IPS DF 6.9 (cell line): ENCODE data around the gene UGT2B17.

Source experiments
- DNase-seq: peaks from one replicate; pipeline ENCODE4 v3.0.0-alpha.2; 2013; ENCODE audit warnings: low read depth, low spot score
- H3K27ac ChIP-seq: one replicate; pipeline ENCODE4 v1.5.1; 2013; ENCODE audit warnings: low read length, control low read depth
- H3K27me3 ChIP-seq: 2 replicates; pipeline ENCODE4 v1.6.1; 2013; ENCODE audit warnings: mild to moderate bottlenecking, low read length; ENCODE audit not compliant: control insufficient read depth, insufficient read depth
- H3K36me3 ChIP-seq: 2 replicates; pipeline ENCODE4 v1.6.1; 2013; ENCODE audit warnings: low read length; ENCODE audit not compliant: control insufficient read depth, insufficient read depth
- H3K4me1 ChIP-seq: 2 replicates; pipeline ENCODE4 v1.6.1; 2013; ENCODE audit warnings: low read length; ENCODE audit not compliant: control insufficient read depth, insufficient read depth
- H3K4me3 ChIP-seq: 2 replicates; pipeline ENCODE4 v1.5.1; 2013; ENCODE audit warnings: mild to moderate bottlenecking, low read length
- H3K9me3 ChIP-seq: 2 replicates; pipeline ENCODE4 v1.6.1; 2013; ENCODE audit warnings: low read length, inconsistent platforms; ENCODE audit not compliant: control insufficient read depth, insufficient read depth
- WGBS: extraction: QIAGEN DNeasy Blood & Tissue Kit; methylation state at CpG from one replicate; pipeline ENCODE4 v1.1.7; 2013; ENCODE audit warnings: mixed read lengths, missing lambda C conversion rate; ENCODE audit not compliant: insufficient read length, insufficient coverage; 5-methylcytosine and 5-hydroxymethylcytosine counted together

UGT2B17 gene

GRCh38 chr4:68489338-68489737, 86.8 kb downstream of the UGT2B17 start:
- no peaks in the 10 kb centered on the region for H3K27me3 ChIP-seq
- no peak for DNase-seq
- H3K4me3 ChIP-seq = no peak overlapping the region; the same call in 1 of the 2 replicates
- no CpG with 5 or more reads among the region's 5 CpGs for WGBS
- peaks cover 2% of the 10 kb centered on the region; the same call in 1 of the 2 replicates for H3K36me3 ChIP-seq
- H3K9me3 ChIP-seq = no peaks in the 10 kb centered on the region
- H3K4me1 ChIP-seq = no peaks in the 10 kb centered on the region
- H3K27ac ChIP-seq = no peak overlapping the region
